HG03442 (cell line): Measurements from ENCODE around the gene PPP2R5D.
"Not testable (repeated sequence)": the region's sequence is repeated elsewhere in the genome, so short reads cannot be mapped to it uniquely, and the experiment has no call there.

Experiments
- ATAC-seq: cut with Tn5 transposase; IDR thresholded peaks from one replicate; pipeline ENCODE4 v1.9.1; 2021; ENCODE audit warnings: mild to moderate bottlenecking, moderate library complexity; ENCODE audit not compliant: unreplicated experiment

The PPP2R5D gene

GRCh38 chr6:42984001-42984923, at the start of gene PPP2R5D:
PPP2R5D (plus strand) TSS chr6:42984570; CDS start chr6:42984678, 108 bp downstream.
- ATAC-seq = peak; percentile 91

DNA sequence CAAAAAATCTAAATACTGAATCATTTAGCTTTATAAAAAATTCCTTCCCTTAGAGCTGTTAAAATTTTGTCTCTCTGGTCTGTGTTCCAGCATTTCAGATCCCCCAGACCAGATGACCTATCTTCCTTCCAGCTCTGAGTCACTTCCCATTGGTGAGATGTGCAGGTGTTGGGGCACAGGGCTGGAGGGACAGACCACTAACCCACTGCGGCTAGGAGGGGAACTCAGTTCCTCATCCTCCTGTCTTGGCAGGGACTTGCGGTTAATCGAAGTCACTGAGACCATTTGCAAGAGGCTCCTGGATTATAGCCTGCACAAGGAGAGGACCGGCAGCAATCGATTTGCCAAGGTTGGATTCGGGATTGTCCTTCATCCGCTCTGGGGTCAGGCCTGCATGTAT, 49.0 kb upstream of the PPP2R5D start:
- no peak for ATAC-seq

DNA sequence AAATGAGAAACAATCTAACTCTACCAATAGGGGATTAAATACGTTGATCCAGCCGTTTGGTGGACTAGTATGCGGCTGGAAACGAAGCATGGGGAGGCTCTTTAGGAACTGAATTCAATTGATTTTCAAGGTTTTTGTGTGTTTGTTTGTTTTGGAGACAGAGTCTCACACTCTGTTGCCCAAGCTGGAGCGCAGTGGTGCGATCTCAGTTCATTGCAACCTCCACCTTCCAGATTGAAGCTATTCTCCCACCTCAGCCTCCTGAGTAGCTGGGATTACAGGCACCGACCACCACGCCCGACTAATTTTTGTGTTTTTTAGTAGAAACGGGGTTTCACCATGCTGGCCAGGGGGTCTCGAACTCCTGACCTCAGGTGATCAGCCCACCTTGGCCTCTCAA, 48.0 kb upstream of the PPP2R5D start:
- no peak for ATAC-seq

GRCh38 chr6:42937548-42938427, 46.6 kb upstream of the PPP2R5D start:
- no peak for ATAC-seq

- no peak for ATAC-seq
Measured at GRCh38 chr6:42938428-42938796, 46.0 kb upstream of the PPP2R5D start.

GRCh38 chr6:42938987-42939809, 45.2 kb upstream of the PPP2R5D start:
- ATAC-seq = no peak

GRCh38 chr6:42939810-42940167, 44.6 kb upstream of the PPP2R5D start:
- no peak for ATAC-seq

DNA sequence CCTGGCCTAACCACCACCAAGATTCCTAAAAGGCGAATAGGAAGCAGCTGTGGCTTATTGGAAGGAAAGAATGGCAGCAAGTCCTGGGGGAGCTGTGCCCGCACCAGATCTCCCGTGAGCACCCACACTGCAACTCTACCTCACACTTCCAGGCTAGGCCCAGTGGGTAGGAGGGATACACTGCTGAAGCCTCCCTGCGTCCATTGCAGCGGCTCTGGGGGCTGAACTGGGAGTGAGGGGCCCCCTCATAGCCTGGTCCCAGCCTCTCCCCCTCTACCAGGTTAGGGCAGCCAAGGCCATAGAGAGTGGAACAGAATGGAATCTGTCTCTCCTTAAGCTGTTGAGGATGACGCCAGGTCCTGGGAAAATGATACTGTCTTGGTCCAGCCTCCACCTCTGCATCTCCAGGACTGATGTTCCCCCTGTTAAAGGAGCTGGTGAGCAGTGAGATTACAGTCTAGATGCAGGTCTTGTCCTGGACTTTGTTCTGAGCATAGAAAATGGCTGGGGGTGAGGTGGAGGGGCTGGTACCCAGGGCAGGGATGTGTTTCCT, 43.8 kb upstream of the PPP2R5D start:
- no peak for ATAC-seq

DNA sequence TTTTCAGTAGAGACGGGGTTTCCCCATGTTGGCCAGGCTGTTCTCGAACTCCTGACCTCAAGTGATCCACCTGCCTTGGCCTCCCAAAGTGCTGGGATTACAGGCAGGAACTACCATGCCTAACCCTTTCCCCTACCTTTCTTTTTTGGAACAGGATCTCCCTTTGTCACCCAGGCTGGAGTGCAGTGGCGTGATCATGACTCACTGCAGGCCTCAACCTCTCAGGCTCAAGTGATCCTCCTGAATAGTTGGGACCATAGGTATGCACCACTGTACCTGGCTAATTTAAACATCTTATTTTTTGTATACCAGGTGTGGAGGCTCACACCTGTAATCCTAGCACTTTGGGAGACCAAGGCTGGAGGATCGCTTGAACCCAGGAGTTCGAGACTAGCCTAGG, 43.0 kb upstream of the PPP2R5D start:
- not testable (repeated sequence) for ATAC-seq

DNA sequence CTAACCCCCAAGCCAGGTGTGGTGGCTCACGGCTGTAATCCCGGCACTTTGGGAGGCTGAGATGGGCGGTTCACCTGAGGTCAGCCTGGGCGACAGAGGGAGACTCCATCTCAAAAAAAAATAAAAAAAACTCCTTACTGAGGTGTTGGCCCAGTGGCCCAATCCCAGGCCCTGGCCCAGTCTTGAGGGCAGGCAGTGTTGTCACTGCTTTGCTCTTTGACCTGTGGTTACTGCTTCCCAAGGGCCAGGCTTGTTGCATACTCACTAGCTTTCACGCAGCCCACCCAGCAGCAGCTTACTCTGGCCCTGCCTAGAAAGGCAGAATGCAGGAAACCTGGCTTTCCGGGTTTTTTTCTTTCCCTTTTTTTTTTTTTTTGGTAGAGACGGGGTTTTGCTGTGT, 41.9 kb upstream of the PPP2R5D start:
- ATAC-seq = no peak

GRCh38 chr6:42947950-42948349, 36.4 kb upstream of the PPP2R5D start:
- no peak for ATAC-seq

DNA sequence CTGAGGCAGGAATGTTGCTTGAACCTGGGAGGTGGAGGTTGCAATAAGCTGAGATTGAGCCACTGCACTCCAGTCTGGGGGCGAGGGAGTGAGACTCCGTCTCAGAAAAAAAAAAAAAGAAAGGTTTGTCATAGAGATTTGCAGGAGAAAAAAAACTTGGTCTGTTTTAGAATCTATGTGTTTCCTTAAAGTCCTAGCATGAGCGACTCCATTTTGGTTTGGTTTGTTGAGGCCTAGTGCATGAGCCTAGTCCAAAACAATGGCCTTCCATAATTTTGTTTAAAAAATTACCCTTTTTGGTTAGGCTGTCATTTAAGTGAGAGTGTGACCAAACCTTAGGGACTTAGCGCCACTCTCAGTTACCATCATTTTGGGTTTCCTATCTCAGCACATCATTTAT, 32.0 kb upstream of the PPP2R5D start:
- no peak for ATAC-seq

GRCh38 chr6:42954405-42954804, 30.0 kb upstream of the PPP2R5D start:
- ATAC-seq = not testable (repeated sequence)

- no peak for ATAC-seq
Measured at GRCh38 chr6:42958125-42958524, 26.2 kb upstream of the PPP2R5D start.

- no peak for ATAC-seq
Measured at GRCh38 chr6:42959917-42960242, 24.5 kb upstream of the PPP2R5D start.

- ATAC-seq = no peak
Measured at GRCh38 chr6:42960243-42961019, 23.9 kb upstream of the PPP2R5D start, which contains the start of gene GNMT. GNMT (plus strand) TSS chr6:42960754; CDS start chr6:42960768, 14 bp downstream.

- ATAC-seq = no peak
Measured at GRCh38 chr6:42961020-42961470, 23.3 kb upstream of the PPP2R5D start.

DNA sequence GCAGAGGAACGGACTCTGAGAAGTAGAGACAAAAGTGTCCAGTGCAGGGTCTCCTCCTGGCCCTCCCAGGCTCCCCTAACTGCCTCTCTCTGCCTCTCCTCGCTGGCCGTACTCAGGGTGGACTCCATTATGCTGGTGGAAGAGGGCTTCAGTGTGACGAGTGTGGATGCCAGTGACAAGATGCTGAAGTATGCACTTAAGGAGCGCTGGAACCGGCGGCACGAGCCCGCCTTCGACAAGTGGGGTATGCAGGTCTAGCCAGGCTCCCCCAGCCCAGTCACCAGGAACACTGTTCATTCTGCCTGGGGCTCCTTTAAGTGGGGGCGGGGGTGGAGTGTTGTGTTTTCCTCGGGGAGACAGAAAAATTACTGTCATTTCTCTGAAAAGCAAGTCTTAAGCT, 22.3 kb upstream of the PPP2R5D start:
- no peak for ATAC-seq

- no peak for ATAC-seq
Measured at GRCh38 chr6:42962502-42963178, 21.7 kb upstream of the PPP2R5D start.
